ENCODE measurements around the gene UGCG. TPM values are rescaled to one million over a fixed set of nuclear protein-coding genes. Genes with fewer than 3 reads are reported as not detected.

The UGCG gene
- 10 to 100 TPM; 23.9 to 28.7 TPM for total RNA-seq

DNA sequence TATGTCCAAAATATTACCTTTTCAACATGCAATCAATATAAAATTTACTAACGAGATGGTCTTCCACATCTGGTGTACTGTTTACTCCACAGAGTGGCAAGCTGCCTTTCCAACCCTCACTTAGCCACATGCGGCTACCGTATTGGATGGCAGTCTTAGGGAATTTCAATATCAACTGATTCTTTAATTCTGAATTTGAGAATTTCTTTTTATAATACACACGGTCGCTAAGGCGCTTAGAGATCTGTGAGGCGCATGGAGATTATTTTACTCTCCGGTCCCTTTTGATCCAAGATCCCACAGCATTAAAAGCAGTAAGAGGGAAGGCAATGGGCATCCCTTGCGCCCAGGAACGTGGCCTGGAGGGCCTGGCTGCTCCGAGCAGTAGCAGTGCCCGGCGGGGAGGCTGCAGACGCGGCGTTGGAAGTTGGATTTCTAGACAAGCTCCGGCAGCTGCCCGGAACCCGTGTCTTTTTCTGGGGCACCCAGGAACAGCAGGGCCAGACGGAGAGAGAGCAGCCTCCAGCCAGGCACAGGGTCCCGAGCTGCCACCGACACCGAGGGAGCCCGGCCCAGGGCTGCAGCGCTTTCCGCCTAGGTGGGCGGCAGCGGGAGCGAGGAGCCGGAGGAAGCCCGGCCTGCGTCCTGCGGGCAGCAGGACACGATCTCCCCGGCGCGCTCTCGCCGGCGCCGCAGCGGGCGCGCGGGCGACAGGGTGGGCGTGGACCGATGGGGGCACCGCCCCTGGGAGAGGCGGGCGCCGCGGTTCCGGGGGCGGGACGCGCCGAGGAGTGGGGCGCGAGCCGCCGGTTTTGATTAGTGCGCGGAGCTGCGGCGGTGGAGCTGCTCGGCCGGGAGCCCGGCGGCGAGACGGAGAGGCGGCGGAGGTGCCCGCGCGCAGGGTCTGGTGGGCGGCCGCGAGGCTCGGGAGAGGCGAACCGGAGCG, at the start of gene UGCG:
TSS of gene UGCG (plus strand) at position 819 of the 946 bp plus-strand sequence. CDS start 402 bp downstream, outside the sequence.

Small RNA genes within 50 kb of the gene (microRNA-seq; reads per million reads assigned to microRNA genes)
- gene MIR4668 (ENCODE audit: borderline microRNAs expressed, borderline replicate concordance), result not detected

Other genes with a start within 250 kb of the UGCG start
- 10 to 100 TPM; 25.8 to 27.9 TPM for gene GNG10, start 235.2 kb upstream of the UGCG start, total RNA-seq
- gene SHOC1, start 101.9 kb upstream of the UGCG start, total RNA-seq, result not detected

All from activated naive CD4-positive, alpha-beta T cell treated with anti-CD3 and anti-CD28 coated beads, Interleukin-2, amount 10 ng/mL, durations not matched to agents 5 hours and 36 hours (primary cell).